Measurements from ENCODE around the gene DBNDD2. TPM values are rescaled to one million over a fixed set of nuclear protein-coding genes. Genes with fewer than 3 reads are reported as not detected.

The DBNDD2 gene
- polyA plus RNA-seq, 3 donors from 2014 or later, result 11.0 to 24.5 (median 18.0) TPM

DNA sequence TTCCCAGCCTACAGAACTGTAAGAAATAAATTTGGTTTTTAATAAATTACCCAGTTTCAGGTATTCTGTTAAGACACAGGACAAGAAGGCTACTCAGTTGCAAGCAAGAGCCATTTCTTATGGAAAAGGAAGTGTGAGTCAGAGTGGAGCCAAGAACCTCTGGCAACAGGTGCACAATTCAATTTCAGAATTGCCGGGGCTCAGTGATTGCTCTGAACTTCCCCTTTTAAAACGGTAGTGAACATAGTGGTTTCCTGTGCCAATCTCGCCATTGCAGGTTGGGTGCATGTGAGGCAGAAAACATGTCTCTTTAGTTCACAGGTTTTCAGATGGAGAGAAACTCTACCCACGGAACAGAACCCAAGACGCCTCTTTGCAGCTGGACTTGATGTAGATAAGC, 24.2 kb downstream of the DBNDD2 start:
- Mint-ChIP-seq H3K4me1 (peaks cover 35 to 48% of the 10 kb centered on the region in 2 donors), H3K36me3 (peaks cover 5 to 13% (median 6%) of the 10 kb centered on the region in 3 donors), H3K9me3 (no peaks in the 10 kb centered on the region), H3K27me3 (ENCODE audit: low read depth in 3 of 3) (no peaks in the 10 kb centered on the region), H3K27ac (peak overlapping the region; percentile 67 to 91 (median 85)), H3K4me3 (peak overlapping the region; percentile 41 to 66 (median 63))
- peak; percentile 57 to 63 (median 57) for DNase-seq

DNA sequence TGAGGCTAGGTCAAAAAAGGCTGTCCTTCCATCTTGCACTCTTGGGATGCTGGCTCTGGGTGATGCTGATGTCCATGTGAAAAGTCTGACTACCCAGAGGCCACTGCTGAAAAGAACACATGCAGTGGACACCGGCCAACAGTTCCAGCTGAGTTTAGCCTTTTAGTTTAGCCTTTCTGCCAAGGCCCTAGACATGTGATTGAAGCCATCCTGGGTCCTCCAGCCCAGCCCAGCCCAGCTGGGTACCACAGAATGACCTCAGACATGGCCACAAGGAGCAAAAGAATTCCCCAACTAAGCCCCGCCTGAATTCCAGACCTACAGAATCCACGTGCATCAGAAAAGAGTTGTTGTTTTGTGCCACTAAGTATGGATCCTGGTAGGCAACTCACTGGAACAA, 25.2 kb downstream of the DBNDD2 start:
- H3K4me1 Mint-ChIP-seq, result peaks cover 35 to 48% of the 10 kb centered on the region in 2 donors
- H3K9me3 Mint-ChIP-seq, result no peaks in the 10 kb centered on the region

DNA sequence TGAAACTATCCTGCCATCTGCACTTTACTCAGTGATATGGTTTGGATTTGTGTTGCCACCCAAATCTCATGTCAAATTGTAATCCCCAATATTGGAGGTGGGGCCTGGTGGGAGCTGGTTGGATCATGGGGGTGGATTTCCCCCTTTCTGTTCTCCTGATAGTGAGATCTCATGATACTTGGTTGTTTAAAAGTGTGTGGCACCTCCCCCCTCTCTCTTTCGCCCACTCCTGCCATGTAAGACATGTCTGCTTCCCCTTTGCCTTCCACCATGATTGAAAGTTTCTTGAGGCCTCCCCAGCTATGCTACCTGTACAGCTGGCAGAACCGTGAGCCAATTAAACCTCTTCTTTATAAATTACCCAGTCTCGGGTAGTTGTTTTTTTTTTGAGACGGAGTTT, 25.9 kb downstream of the DBNDD2 start:
- DNase-seq, result no peak
- H3K9me3 Mint-ChIP-seq, result no peaks in the 10 kb centered on the region
- peaks cover 35 to 48% of the 10 kb centered on the region in 2 donors for H3K4me1 Mint-ChIP-seq
- no peaks in the 10 kb centered on the region for H3K27me3 Mint-ChIP-seq (ENCODE audit: low read depth in 3 of 3)
- peaks cover 0 to 4% (median 3%) of the 10 kb centered on the region in 3 donors for H3K36me3 Mint-ChIP-seq
- peak overlapping the region in 3 of 6 donors; percentile 53 to 76 (median 71) for H3K27ac Mint-ChIP-seq
- peak overlapping the region in 1 of 5 donors; percentile 30 for H3K4me3 Mint-ChIP-seq

More for the DNA sequence above, 25.2 kb downstream of the DBNDD2 start:
- Mint-ChIP-seq H3K36me3 (peaks cover 0 to 4% (median 4%) of the 10 kb centered on the region in 3 donors), H3K27me3 (ENCODE audit: low read depth in 3 of 3) (no peaks in the 10 kb centered on the region), H3K27ac (peak overlapping the region; percentile 11 to 85 (median 73)), H3K4me3 (peak overlapping the region in 3 of 5 donors; percentile 24 to 63 (median 36))
- DNase-seq, result no peak

DNA sequence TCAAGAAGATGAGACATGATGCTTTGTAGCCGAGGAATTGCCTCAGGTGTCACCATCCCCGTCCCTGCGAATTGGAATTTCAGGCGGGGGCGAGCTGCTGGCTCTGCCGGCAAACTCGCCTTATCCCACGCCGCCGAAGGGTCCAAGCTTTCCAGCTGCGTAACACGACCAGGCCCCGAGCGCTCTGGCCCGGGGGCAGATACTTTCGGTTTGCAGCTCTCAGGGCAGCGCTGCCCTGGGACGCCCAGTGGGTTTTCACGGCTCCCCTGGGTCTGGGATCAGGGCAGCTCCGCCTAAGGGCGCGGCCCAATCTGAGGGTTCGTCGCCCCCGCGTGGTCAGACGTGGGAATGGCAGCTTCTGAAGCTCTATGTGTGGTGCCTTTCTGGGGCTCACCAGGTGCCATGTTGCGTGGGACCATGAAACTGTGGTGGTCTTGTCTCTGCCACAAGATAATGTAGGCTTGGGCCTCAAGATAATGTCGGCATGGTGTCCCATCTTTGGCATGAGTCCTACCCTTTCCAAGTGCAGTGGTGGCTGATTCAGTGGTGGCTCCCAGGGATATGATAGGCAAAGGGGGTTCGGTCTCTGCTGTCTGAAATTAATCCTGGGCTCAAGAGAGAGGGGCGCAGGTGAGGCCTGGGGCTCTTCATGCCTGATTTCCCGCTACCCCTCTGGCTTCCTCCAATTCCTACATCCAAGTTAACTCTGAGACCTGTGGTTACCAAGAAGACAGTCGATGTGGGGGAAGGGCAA, 28.8 kb downstream of the DBNDD2 start:
- Mint-ChIP-seq H3K9me3 (no peaks in the 10 kb centered on the region), H3K27me3 (ENCODE audit: low read depth in 3 of 3) (peaks cover 0 to under 1% (median 0%) of the 10 kb centered on the region in 3 donors), H3K36me3 (peaks cover 0 to 4% (median 0%) of the 10 kb centered on the region in 3 donors), H3K27ac (peak overlapping the region; percentile 86 to 92 (median 89)), H3K4me1 (peaks cover 30 to 42% of the 10 kb centered on the region in 2 donors), H3K4me3 (peak overlapping the region; percentile 86 to 90 (median 89))
- peak; percentile 84 to 86 (median 85) for DNase-seq

DNA sequence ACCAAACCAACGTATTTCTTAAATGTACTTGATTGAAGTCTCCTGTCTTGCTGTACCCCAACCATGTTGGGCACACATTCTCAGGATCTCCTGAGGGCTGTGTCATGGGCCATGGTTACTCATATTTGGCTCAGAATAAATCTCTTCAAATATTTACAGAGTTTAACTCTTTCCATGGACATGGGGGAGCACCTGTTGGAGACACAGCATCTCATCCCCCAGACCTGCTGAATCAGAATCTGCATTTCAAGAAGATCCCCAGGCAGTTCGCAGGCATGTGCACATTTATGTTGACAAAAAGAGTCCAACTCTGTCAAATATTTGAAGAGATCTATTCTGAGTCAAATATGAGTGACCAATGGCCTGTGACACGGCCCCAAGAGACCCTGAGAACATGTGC, 32.3 kb downstream of the DBNDD2 start:
- Mint-ChIP-seq H3K4me1 (peaks cover 23 to 30% of the 10 kb centered on the region in 2 donors), H3K4me3 (no peak overlapping the region), H3K9me3 (no peaks in the 10 kb centered on the region), H3K27ac (no peak overlapping the region), H3K36me3 (no peaks in the 10 kb centered on the region), H3K27me3 (ENCODE audit: low read depth in 3 of 3) (peaks cover 0 to 5% (median 1%) of the 10 kb centered on the region in 3 donors)
- DNase-seq, result no peak

DNA sequence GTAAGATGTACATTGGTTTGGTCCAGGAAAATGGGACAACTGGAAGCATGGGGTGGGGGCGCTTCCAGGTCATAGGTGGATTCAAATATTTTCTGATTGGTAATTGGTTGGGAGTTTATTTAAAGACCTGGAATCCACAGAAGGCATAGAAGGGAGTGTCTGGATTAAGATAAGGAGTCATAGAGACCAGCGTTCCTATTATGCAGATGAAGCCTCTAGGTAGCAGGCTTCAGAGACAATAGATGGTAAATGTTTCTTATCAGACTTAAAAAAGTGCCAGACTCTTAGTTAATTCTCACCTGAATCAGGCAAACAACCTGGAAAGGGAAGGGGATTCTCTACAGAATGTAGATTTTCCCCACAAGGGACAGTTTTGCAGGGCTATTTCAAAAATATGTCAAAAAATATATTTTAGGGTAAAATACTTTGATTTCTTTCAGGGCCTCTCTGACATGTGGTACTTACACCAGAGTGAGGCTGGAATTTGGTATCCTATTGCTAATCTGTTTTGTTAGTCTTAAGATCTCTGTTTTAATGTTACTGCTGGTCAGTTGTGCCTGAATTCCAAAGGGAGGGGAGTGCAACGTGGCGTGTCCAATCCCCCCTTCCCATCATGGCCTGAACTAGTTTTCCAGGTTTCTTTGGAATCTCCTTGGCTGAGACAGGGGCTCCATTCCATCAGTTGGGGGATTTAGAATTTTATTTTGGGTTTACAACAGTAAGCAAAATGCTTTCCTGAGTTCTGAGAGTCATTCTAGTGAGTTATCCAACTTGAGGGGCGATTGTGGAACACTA, 33.0 kb downstream of the DBNDD2 start:
- H3K9me3 Mint-ChIP-seq, result no peaks in the 10 kb centered on the region
- peaks cover 22 to 23% of the 10 kb centered on the region in 2 donors for H3K4me1 Mint-ChIP-seq
- DNase-seq, result no peak
- H3K27ac Mint-ChIP-seq, result no peak overlapping the region
- no peak overlapping the region for H3K4me3 Mint-ChIP-seq
- no peaks in the 10 kb centered on the region for H3K36me3 Mint-ChIP-seq
- peaks cover 0 to 5% (median 1%) of the 10 kb centered on the region in 3 donors for H3K27me3 Mint-ChIP-seq (ENCODE audit: low read depth in 3 of 3)

DNA sequence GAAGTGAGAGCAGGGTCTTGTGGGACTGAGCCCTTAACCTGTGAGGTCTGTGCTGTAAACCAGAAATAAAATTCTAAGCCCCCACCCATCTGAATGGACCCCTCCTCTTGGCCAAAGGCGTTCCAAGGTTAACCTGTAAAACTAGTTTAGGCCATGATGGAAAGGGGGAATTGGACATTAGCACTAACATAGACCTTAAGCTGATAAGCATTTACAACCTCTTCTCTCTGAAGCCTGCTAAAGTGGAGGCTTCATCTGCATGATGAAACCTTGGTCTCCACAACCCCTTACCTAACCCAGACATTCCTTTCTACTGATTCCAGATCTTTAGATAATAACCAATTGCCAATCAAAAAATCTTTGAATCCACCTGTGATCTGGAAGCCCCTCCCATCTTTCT, 33.7 kb downstream of the DBNDD2 start:
- no peaks in the 10 kb centered on the region for H3K36me3 Mint-ChIP-seq
- H3K27ac Mint-ChIP-seq, result no peak overlapping the region
- peaks cover 16 to 18% of the 10 kb centered on the region in 2 donors for H3K4me1 Mint-ChIP-seq
- peaks cover 0 to 5% (median 1%) of the 10 kb centered on the region in 3 donors for H3K27me3 Mint-ChIP-seq (ENCODE audit: low read depth in 3 of 3)
- H3K9me3 Mint-ChIP-seq, result no peaks in the 10 kb centered on the region
- no peak for DNase-seq
- no peak overlapping the region for H3K4me3 Mint-ChIP-seq

DNA sequence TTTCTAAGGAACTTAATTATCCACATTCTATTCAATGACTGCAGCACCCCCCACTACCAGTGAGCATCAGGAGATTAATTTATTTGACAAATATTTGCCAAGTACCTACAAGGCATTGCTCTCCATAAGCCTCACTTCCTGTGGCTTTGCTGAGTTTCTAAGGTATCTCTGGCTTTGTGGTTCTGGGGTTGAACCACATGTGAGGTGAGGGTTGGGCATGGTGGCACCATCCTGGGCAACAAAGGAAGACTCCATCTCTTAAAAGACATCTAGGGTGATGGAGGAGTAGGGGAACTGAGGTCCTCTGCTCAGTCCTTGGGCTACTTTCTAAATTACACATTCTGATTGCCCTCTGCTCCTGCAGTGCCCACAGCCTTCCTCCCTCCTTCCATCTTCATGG, 36.0 kb downstream of the DBNDD2 start:
- peak overlapping the region in 1 of 5 donors; percentile 2 for H3K4me3 Mint-ChIP-seq
- no peak overlapping the region for H3K27ac Mint-ChIP-seq

DNA sequence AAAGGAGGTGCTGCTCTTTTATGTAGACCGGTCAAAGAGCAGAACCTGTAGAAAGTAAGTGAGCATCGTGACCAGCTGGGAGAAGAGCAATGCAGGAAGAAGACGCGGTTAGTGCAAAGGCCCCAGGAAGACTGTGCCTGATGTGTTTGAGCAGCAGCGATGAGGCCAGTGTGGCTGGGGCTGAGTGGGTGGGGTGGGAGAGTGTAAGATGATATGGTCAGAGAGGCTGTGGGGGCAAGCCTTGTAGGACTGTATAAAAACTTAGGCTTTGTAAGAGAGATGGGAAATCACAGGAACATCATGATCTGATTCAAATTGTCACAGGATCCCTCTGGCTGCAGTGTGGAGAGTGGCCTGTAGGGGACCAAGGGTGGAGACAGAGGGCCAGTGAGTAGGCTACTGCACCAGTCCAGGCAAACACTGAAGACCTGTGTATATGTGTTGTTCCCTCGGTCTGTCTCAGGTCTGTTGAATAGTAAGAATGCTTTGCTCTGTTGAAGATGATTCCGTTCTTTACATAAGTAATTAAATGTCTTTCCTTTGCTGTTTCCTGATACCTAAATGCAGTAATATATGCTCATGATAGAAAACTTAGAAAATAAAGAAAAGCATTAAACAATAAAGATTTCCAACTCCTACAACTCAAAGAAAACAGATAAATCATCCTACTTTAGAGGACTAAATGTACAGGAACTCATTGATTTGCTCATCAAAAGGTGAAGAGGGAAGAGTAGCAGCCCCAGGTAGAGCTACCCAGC, 37.9 kb downstream of the DBNDD2 start:
- DNase-seq, result peak in 1 of 3 donors; percentile 11
- peaks cover 11 to 12% of the 10 kb centered on the region in 2 donors for H3K4me1 Mint-ChIP-seq
- H3K36me3 Mint-ChIP-seq, result peaks cover 0 to 3% (median 0%) of the 10 kb centered on the region in 3 donors
- no peak overlapping the region for H3K4me3 Mint-ChIP-seq
- H3K9me3 Mint-ChIP-seq, result no peaks in the 10 kb centered on the region
- no peak overlapping the region for H3K27ac Mint-ChIP-seq
- peaks cover 0 to 5% (median 1%) of the 10 kb centered on the region in 3 donors for H3K27me3 Mint-ChIP-seq (ENCODE audit: low read depth in 3 of 3)

More for the DNA sequence above, 36.0 kb downstream of the DBNDD2 start:
- DNase-seq, result peak; percentile 21 to 33 (median 27)
- peaks cover 11 to 12% of the 10 kb centered on the region in 2 donors for H3K4me1 Mint-ChIP-seq
- H3K9me3 Mint-ChIP-seq, result no peaks in the 10 kb centered on the region
- H3K36me3 Mint-ChIP-seq, result peaks cover 0 to 3% (median 0%) of the 10 kb centered on the region in 3 donors
- H3K27me3 Mint-ChIP-seq (ENCODE audit: low read depth in 3 of 3), result peaks cover 0 to 5% (median 1%) of the 10 kb centered on the region in 3 donors

DNA sequence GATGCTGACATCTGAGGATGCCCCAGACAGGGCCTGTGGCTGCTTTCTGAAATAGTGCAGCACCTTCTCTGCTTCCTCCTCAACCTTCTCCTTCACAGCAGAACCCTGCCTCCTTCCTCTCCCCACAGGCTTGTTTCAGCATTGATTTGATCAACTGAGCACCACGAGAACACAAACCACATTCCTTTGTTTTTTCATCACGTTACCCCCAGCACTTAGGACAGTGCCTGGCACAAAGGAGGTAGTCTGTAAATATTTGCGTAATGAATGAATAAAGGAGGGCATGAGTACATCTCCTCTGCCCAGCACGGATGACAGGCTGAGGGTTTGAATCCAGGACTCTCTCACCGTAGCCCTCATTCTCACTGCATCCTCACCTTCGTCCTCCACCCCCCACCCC, 40.2 kb downstream of the DBNDD2 start:
- H3K27me3 Mint-ChIP-seq (ENCODE audit: low read depth in 3 of 3), result peaks cover under 1 to 3% (median 1%) of the 10 kb centered on the region in 3 donors
- no peak for DNase-seq
- H3K27ac Mint-ChIP-seq, result peak overlapping the region in 1 of 6 donors; percentile 72
- no peak overlapping the region for H3K4me3 Mint-ChIP-seq
- no peaks in the 10 kb centered on the region for H3K9me3 Mint-ChIP-seq
- H3K36me3 Mint-ChIP-seq, result peaks cover 0 to 3% (median 0%) of the 10 kb centered on the region in 3 donors
- H3K4me1 Mint-ChIP-seq, result peaks cover 11 to 12% of the 10 kb centered on the region in 2 donors

DNA sequence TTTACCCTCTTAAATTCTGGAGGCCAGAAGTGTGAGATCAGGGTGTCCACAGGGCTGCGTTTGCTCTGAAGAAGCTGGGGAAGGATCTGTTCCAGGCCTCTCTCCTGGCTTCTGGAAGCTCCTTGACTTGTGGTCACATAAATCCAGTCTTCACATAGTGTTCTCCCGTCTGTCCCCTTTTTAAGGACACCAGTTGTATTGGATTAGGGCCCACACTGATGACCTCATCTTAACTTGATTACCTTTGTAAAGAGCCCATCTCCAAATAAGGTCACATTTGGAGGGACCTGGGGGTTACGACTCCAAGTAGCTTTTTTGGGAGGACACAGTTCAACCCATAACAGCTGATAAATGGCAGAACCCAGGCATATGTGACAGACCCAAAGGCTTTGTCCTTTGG, 41.4 kb downstream of the DBNDD2 start:
- no peak overlapping the region for H3K4me3 Mint-ChIP-seq
- H3K27ac Mint-ChIP-seq, result no peak overlapping the region
- H3K9me3 Mint-ChIP-seq, result no peaks in the 10 kb centered on the region

DNA sequence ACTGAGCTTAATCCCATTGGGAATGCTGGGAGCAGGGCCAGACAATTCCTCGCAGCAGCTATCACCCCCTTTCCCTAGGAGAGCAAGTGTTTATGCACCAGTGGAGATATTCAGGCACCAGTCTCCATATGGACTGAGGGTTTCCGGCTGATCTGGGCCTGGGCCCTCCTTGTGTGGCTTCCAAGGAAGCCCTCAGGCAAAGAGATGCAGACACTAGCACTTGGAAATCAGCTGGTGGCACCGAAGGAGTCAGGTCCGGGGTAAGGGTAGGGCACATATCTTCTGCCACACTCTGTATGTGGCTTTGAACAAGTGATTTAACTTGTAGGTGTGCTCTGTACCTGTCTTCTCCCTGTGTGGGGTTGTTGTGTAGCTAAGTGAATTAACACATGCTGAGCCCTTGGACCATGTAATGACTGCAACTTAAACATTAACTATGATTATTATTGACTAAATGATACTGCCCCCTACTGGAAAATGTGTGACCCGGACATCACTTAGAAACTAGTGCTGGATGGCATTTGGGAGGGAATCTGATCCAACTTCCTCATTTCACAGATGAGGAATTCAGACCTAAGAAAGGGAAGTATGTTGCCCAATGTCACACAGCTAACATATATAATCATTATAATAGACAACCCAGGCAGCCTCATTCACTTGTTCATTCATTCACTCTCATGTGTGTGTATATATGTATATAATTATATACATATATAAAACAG, 42.2 kb downstream of the DBNDD2 start:
- Mint-ChIP-seq H3K4me1 (no peaks in the 10 kb centered on the region), H3K4me3 (no peak overlapping the region), H3K36me3 (peaks cover 0 to 3% (median 0%) of the 10 kb centered on the region in 3 donors), H3K9me3 (no peaks in the 10 kb centered on the region), H3K27me3 (ENCODE audit: low read depth in 3 of 3) (peaks cover 0 to 3% (median 0%) of the 10 kb centered on the region in 3 donors), H3K27ac (no peak overlapping the region)
- DNase-seq, result peak; percentile 35 to 55 (median 51)

More for the DNA sequence above, 41.4 kb downstream of the DBNDD2 start:
- Mint-ChIP-seq H3K4me1 (peaks cover 0 to 3% of the 10 kb centered on the region in 2 donors), H3K36me3 (peaks cover 0 to 3% (median 0%) of the 10 kb centered on the region in 3 donors), H3K27me3 (ENCODE audit: low read depth in 3 of 3) (peaks cover under 1 to 3% (median 2%) of the 10 kb centered on the region in 3 donors)
- DNase-seq, result no peak
